Naive thymus-derived CD4-positive, alpha-beta T cell (primary cell): ENCODE measurements around the gene MSH2. TPM values are rescaled to one million over a fixed set of nuclear protein-coding genes. Genes with fewer than 3 reads are reported as not detected.

Experiments used
- ATAC-seq: fragments of 150-1000 bp; cut with Tn5 transposase; 2 replicates; pipeline ENCODE4 v1.10.0; 2021; ENCODE audit warnings: mild to moderate bottlenecking, moderate library complexity
- CTCF ChIA-PET: fragments of 350-600 bp; sonication (Branson Sonifier 250); formaldehyde crosslinking; loops from one replicate; lab custom pipeline; 2021; ENCODE audit warnings: antibody characterized with exemption; lab: Charles Lee
- POLR2A ChIA-PET: fragments of 350-600 bp; sonication (Branson Sonifier 250); formaldehyde crosslinking; loops from one replicate; lab custom pipeline; 2021; ENCODE audit warnings: antibody characterized with exemption, inconsistent platforms; lab: Charles Lee
- DNase-seq, 9 donors: peaks; one replicate each; pipeline versions ENCODE4 v3.0.0 to v3.0.0-alpha.2; 2020 to 2022; ENCODE audit warnings: mixed read lengths in 1 of 9
- H3K27ac ChIP-seq: one replicate; pipeline ENCODE4 v1.7.0; 2013; ENCODE audit warnings: mild to moderate bottlenecking, low read depth, low read length, moderate library complexity
- H3K27me3 ChIP-seq, 2 donors: one replicate each; pipeline ENCODE4 v1.7.0; 2013; ENCODE audit warnings: low read length in 2 of 2, mild to moderate bottlenecking in 2 of 2, moderate library complexity in 2 of 2; ENCODE audit not compliant: control insufficient read depth in 2 of 2, insufficient read depth in 2 of 2
- H3K36me3 ChIP-seq, 3 experiments: 1 replicate in 2 of 3; 2 replicates in 1 of 3; pipeline ENCODE4 v1.7.0; 2013; ENCODE audit warnings: low read length in 3 of 3, mild to moderate bottlenecking in 3 of 3, moderate library complexity in 1 of 3; ENCODE audit not compliant: insufficient read depth in 3 of 3, control insufficient read depth in 2 of 3
- H3K4me1 ChIP-seq, 2 donors: one replicate each; pipeline ENCODE4 v1.7.0; 2013; ENCODE audit warnings: low read length in 2 of 2, mild to moderate bottlenecking in 2 of 2, moderate library complexity in 1 of 2; ENCODE audit not compliant: control insufficient read depth in 2 of 2, insufficient read depth in 2 of 2
- H3K4me3 ChIP-seq: 2 replicates; pipeline ENCODE4 v1.7.0; 2013; ENCODE audit warnings: mild to moderate bottlenecking, low read length
- H3K9me3 ChIP-seq, 3 experiments: 1 replicate in 2 of 3; 2 replicates in 1 of 3; pipeline ENCODE4 v1.7.0; 2013; ENCODE audit warnings: low read length in 3 of 3; ENCODE audit not compliant: control insufficient read depth in 2 of 3
- H3K27ac Mint-ChIP-seq, 9 donors: one replicate each; pipeline ENCODE4 v1.8.0; 2020 to 2022; ENCODE audit warnings: mixed read lengths in 9 of 9, mild to moderate bottlenecking in 8 of 9, moderate library complexity in 5 of 9, inconsistent platforms in 2 of 9
- H3K27me3 Mint-ChIP-seq, 5 donors: one replicate each; pipeline ENCODE4 v1.8.0; 2021 to 2022; ENCODE audit warnings: mixed read lengths in 5 of 5, mild to moderate bottlenecking in 1 of 5
- H3K36me3 Mint-ChIP-seq, 5 donors: one replicate each; pipeline ENCODE4 v1.8.0; 2020 to 2022; ENCODE audit warnings: mixed read lengths in 5 of 5, mild to moderate bottlenecking in 3 of 5, inconsistent platforms in 1 of 5
- H3K4me1 Mint-ChIP-seq, 7 donors: one replicate each; pipeline ENCODE4 v1.8.0; 2020 to 2022; ENCODE audit warnings: mixed read lengths in 7 of 7, mild to moderate bottlenecking in 3 of 7, inconsistent platforms in 1 of 7
- H3K4me3 Mint-ChIP-seq, 10 donors: one replicate each; pipeline ENCODE4 v1.8.0; 2020 to 2022; ENCODE audit warnings: mild to moderate bottlenecking in 10 of 10, mixed read lengths in 10 of 10, moderate library complexity in 6 of 10, inconsistent platforms in 2 of 10
- H3K9me3 Mint-ChIP-seq, 11 donors: one replicate each; pipeline ENCODE4 v1.8.0; 2020 to 2022; ENCODE audit warnings: mixed read lengths in 11 of 11, mild to moderate bottlenecking in 4 of 11, inconsistent platforms in 1 of 11, moderate library complexity in 1 of 11
- intact Hi-C, 2 donors: fragments of 100-400 bp; cut with micrococcal nuclease; formaldehyde crosslinking; loops; one replicate each; pipeline ENCODE4 v1.15.1; 2023
- microRNA-seq: library from miRNA; unstranded; fragments of <30 nt; microRNA quantifications from one replicate; pipeline ENCODE4 v1.2.0, GENCODE V29; 2022; ENCODE audit warnings: borderline microRNAs expressed
- polyA plus RNA-seq, 2 donors: library from polyadenylated mRNA; unstranded; fragments of 300-500 nt; fragmentation: Illumina TruSeq; gene quantifications; one replicate each; pipeline ENCODE4 v1.2.3, GENCODE V29; 2021
- total RNA-seq, 6 experiments: library from RNA in 5 of 6; stranded (reverse) in 5 of 6; gene quantifications; 1 replicate in 5 of 6; 2 replicates in 1 of 6; pipeline ENCODE4 v1.2.3 and lab custom pipeline; 2021 to 2026

Gene MSH2
- total and polyA plus RNA-seq, 7 experiments from 2014 or later = 12.2 to 46.8 (median 39.1) TPM

GRCh38 chr2:47531378-47532042, 128.6 kb downstream of the MSH2 start:
- no peak for DNase-seq
- no peak overlapping the region for H3K27ac ChIP-seq
- H3K4me3 Mint-ChIP-seq = no peak overlapping the region
- peaks cover 0 to 4% (median 0%) of the 10 kb centered on the region in 5 donors for H3K36me3 Mint-ChIP-seq
- H3K27ac Mint-ChIP-seq = no peak overlapping the region
- intact Hi-C loops = no loop called here
- peaks cover 0 to 6% (median 0%) of the 10 kb centered on the region in 5 donors for H3K27me3 Mint-ChIP-seq
- no peaks in the 10 kb centered on the region for H3K9me3 ChIP-seq
- no peak overlapping the region for H3K4me3 ChIP-seq
- no peaks in the 10 kb centered on the region for H3K27me3 ChIP-seq
- no peak for ATAC-seq
- no peaks in the 10 kb centered on the region for H3K9me3 Mint-ChIP-seq
- no peaks in the 10 kb centered on the region for H3K36me3 ChIP-seq
- CTCF ChIA-PET = no interaction called here
- H3K4me1 ChIP-seq = no peaks in the 10 kb centered on the region
- peaks cover 0 to 2% (median 0%) of the 10 kb centered on the region in 7 donors for H3K4me1 Mint-ChIP-seq
- POLR2A ChIA-PET = no interaction called here

Small RNA genes lying within 50 kb of the gene (microRNA-seq; reads per million reads assigned to microRNA genes)
- not detected for gene MIR559

Other genes with a start within 250 kb of the MSH2 start
- gene STPG4, start 247.8 kb upstream of the MSH2 start, total RNA-seq = under 1 TPM in 3 of 5 experiments, not detected in 2; 0.24 to 0.95 (median 0.73) TPM
- not detected for gene STPG4, start 247.8 kb upstream of the MSH2 start, polyA plus RNA-seq
- 100 to 1,000 TPM; 172 to 342 (median 235) TPM for gene CALM2, start 226.6 kb upstream of the MSH2 start, total RNA-seq
- gene CALM2, start 226.6 kb upstream of the MSH2 start, polyA plus RNA-seq = 100 to 1,000 TPM; 665 to 824 TPM
- gene EPCAM, start 33.8 kb upstream of the MSH2 start, total RNA-seq = not detected
- not detected for gene EPCAM, start 33.8 kb upstream of the MSH2 start, polyA plus RNA-seq
- under 1 TPM; 0.20 to 0.43 (median 0.27) TPM for gene KCNK12, start 167.8 kb downstream of the MSH2 start, total RNA-seq
- under 1 TPM; 0.18 to 0.25 TPM for gene KCNK12, start 167.8 kb downstream of the MSH2 start, polyA plus RNA-seq